BJ (cell line): Measurements from ENCODE around the gene ECSIT. TPM values are rescaled to one million over a fixed set of nuclear protein-coding genes. Genes with fewer than 3 reads are reported as not detected.

Experiments used
- CTCF ChIA-PET: fragments of 350-600 bp; formaldehyde crosslinking; extraction: SDS; loops from one replicate; lab custom pipeline; 2021; ENCODE audit warnings: antibody characterized with exemption, inconsistent platforms; lab: Yijun Ruan, JAX
- POLR2A ChIA-PET: fragments of 300-600 bp; sonication (Branson Sonifier 250); formaldehyde crosslinking; extraction: SDS; loops from one replicate; lab custom pipeline; 2021; ENCODE audit warnings: antibody characterized with exemption; lab: Charles Lee
- DNase-seq: peaks from one replicate; pipeline ENCODE4 v3.0.0-alpha.2; 2011; ENCODE audit warnings: low read depth
- H3K27me3 ChIP-seq: 2 replicates; pipeline ENCODE4 v1.6.0; 2011; ENCODE audit warnings: low read length; ENCODE audit not compliant: control insufficient read depth, insufficient read depth
- H3K36me3 ChIP-seq: 2 replicates; pipeline ENCODE4 v1.5.1; 2011; ENCODE audit warnings: low read length; ENCODE audit not compliant: control insufficient read depth, insufficient read depth
- H3K4me3 ChIP-seq: 2 replicates; pipeline ENCODE4 v1.5.1; 2011; ENCODE audit warnings: low read depth, mild to moderate bottlenecking, control low read depth, low read length
- polyA plus RNA-seq: library from polyadenylated mRNA; depleted of rRNA; stranded (reverse); fragments of >200 nt; gene quantifications from 2 replicates; pipeline ENCODE4 v1.2.3, GENCODE V29; 2011
- TF ChIP-seq, protein P1 (sequence below): IDR thresholded peaks from 2 replicates; pipeline ENCODE4 v1.5.1; 2011; ENCODE audit warnings: low read depth, mild to moderate bottlenecking, control low read depth, inconsistent platforms, low read length, moderate library complexity; ENCODE audit not compliant: insufficient read depth

ECSIT gene
- polyA plus RNA-seq, 1 experiment: 45.2 TPM

DNA sequence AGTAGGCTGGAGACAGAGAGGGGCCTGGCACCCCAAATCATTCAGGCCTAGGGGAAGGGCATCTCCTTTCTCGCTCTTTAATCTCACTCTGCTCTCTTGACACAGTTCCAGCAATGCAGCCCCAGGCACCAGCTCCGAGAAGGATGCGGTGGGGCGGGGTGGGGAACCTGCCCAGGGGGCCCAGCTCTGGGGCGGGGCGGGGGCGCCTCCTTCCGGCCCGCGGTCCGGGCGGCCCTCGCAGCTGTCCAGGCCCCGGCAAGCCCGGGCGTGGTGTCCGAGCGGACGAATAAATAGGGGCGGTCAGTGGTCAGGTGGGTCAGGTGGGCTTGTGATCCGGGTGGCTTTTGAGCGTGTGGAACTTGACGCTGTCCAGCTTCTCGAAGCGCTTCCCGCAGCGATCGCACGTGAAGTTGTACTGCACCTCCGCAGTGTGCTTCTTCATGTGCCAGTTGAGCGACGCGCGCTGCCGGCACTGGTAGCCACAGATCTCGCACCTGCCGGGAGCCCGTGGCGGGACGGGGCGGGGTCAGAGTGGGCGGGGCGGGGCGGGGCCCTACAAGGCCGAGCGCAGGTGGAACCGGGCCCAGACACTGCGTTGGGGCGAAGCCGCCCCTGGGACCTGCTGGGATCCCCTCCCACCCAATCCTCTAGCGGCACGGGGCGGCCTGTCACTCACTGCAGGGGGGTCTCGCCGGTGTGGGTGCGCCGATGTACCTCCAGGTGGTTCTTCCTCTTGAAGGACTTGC lies 45.4 kb downstream of the ECSIT start:
- ChIA-PET POLR2A (no interaction called here), CTCF (interaction anchor here (0.8 to 3.6 kb wide), 32 partner anchors 11 to 358 kb away, joined by 3 to 28 read pairs (median 7); partner anchors contain the start of genes CCDC159, EPOR, RAB3D and SWSAP1)
- Histone ChIP-seq H3K36me3 (no peaks in the 10 kb centered on the region; the same call in 1 of the 2 replicates), H3K27me3 (peaks cover 16% of the 10 kb centered on the region), H3K4me3 (no peak overlapping the region)
- DNase-seq: no peak
- TF ChIP-seq, protein P1, sequence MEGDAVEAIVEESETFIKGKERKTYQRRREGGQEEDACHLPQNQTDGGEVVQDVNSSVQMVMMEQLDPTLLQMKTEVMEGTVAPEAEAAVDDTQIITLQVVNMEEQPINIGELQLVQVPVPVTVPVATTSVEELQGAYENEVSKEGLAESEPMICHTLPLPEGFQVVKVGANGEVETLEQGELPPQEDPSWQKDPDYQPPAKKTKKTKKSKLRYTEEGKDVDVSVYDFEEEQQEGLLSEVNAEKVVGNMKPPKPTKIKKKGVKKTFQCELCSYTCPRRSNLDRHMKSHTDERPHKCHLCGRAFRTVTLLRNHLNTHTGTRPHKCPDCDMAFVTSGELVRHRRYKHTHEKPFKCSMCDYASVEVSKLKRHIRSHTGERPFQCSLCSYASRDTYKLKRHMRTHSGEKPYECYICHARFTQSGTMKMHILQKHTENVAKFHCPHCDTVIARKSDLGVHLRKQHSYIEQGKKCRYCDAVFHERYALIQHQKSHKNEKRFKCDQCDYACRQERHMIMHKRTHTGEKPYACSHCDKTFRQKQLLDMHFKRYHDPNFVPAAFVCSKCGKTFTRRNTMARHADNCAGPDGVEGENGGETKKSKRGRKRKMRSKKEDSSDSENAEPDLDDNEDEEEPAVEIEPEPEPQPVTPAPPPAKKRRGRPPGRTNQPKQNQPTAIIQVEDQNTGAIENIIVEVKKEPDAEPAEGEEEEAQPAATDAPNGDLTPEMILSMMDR: no peak

DNA sequence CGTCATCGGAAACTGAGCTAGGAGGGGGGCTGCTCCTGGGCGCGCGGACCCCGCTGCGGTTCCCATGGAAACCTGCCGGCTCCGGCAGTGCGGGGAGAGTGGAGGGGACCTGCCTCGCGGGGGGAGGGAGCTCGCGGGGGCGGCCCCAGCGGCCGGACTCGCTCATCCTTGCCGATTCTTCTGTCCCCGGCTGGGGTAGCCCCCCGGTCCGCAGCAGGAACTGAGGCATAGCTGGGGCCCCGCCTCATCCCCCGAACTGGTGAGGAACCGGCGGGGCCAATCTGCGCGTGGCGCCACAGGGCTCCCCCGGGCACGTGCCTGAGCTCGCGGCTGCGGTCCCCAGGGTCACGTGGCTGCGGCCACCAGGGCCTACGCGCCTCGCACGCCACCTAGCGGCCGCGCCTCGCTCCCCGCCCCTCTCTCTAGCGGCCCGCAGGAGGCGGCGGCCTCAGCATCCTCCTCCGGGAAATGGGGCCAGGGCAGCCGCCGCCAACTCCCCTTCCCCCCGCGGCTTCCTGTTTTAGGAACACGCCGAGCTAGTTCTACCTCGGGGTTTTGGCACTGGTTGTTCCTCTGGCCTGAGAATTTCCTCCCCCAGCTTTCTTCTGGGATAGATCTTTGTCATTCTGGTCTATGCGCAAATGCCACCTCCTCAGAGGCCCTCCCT lies 46.4 kb downstream of the ECSIT start:
- ChIA-PET POLR2A (no interaction called here), CTCF (interaction anchor here (0.6 to 3.6 kb wide), 57 partner anchors 9 to 357 kb away, joined by 3 to 28 read pairs (median 5); partner anchors contain the start of genes CCDC159, DOCK6, ECSIT and EPOR)
- H3K27me3 ChIP-seq: peaks cover 16% of the 10 kb centered on the region
- TF ChIP-seq, protein P1: peak; percentile 74
- H3K4me3 ChIP-seq: peak overlapping the region; percentile 50
- DNase-seq: no peak
- no peaks in the 10 kb centered on the region; the same call in 1 of the 2 replicates for H3K36me3 ChIP-seq

DNA sequence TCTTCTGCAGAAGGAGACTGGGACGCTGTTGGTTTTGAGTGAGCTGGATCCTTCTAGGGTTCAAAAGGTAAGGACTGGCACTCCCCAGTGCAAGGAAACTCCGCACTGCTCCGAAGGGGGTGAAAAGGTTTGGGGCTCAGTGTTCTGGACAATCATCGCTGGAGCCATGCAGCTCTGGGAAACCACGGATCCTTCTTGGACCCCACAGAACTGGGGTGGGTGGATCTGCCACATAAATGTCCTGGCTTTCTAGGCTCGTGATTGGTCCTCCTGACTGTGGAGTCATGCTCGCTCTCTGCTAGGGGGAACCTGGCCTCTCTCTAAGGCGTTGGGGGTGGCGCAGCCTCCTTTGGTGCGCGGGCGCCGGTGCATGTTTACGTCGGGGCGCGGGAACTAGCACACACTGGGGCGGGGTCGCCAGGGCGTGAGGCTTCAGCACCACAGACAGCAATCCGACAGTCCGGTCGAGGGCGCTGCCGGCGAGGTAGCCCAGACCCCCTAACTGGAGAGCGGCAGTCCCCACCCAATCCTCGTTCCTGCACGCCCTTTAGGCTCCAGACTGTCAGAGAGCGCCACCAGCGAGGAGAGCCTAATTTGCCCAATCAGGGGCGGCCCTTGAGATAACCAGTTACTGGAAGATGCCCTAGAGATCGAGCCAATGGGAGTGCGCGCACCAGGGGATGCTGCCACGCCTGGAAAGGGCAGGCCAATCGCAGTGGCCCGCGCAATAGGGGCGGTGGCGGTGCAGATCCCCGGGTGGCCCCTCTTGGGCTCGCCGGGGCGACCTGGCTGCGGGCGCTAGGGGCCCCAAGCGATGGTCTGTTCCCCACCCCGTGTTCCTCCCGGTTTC lies 47.2 kb downstream of the ECSIT start:
- DNase-seq: peak; percentile 22
- H3K4me3 ChIP-seq: peak overlapping the region; percentile 50
- POLR2A ChIA-PET: no interaction called here
- H3K27me3 ChIP-seq: peaks cover 16% of the 10 kb centered on the region
- CTCF ChIA-PET: interaction anchor here (0.6 to 3.6 kb wide), 56 partner anchors 8 to 356 kb away, joined by 3 to 28 read pairs (median 4); partner anchors contain the start of genes CCDC159, DOCK6, ECSIT and EPOR
- TF ChIP-seq, protein P1: no peak
- H3K36me3 ChIP-seq: no peaks in the 10 kb centered on the region; the same call in 1 of the 2 replicates

DNA sequence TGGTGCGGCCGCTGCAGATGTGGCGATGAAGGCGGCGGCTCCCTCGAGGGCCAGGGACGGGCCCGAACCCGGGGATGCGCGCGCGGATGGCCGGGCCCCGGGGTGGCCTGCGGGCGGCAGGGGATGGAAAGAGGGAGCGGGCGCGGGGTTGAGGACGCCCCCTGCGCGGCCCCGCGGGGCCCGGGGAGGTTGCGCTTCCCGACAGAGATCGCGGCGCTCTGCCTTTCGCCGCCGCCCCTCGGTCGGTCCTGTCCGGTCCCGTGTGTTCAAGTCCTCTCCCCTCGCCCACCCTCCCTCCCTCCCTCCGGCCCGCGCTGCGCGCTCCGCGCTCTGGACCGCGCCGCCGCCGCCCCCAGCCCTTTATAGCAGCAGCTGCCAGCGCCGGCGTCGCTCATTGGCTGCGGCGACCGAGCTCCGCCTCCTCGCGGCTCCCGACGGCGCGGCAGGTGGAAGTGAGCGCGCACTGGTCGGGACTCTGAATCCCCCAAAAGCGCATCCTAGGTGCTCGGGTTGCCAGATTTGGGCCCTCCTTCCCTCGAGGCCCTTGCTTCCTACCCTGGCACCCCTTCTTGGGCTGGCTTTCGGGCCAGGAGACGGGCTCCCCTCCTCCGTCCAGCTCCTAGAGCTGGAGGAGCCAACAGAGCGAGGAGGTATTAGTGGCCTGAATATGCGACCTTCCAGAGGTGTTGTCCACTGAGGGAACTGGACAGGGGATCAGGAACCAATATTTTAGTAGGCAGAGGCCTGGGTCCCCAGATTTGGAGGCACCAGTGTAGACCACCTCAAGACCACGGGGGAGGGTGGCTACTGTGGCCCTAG lies 48.0 kb downstream of the ECSIT start, which contains the start of gene ELAVL3:
Gene ELAVL3, minus strand, starts transcription at position 332 of the 819 bp plus-strand sequence. CDS start 438 bp downstream, outside the sequence.
- Histone ChIP-seq H3K36me3 (no peaks in the 10 kb centered on the region; the same call in 1 of the 2 replicates), H3K4me3 (peak within 1 kb of the TSS; percentile 50; the same call in 1 of the 2 replicates), H3K27me3 (peaks cover 16% of the 10 kb centered on the region)
- ChIA-PET CTCF (interaction anchor here (1.1 to 3.6 kb wide), 5 partner anchors 13 to 194 kb away, joined by 3 to 28 read pairs (median 14); no protein-coding TSS in a partner anchor), POLR2A (no interaction called here)
- TF ChIP-seq, protein P1: no peak
- no peak for DNase-seq
